ENCODE measurements around the gene CKAP4.

Gene CKAP4

GRCh38 chr12:106274575-106275121 is 26.8 kb upstream of the CKAP4 start:
- no peak for DNase-seq (ENCODE audit: low read depth)

GRCh38 chr12:106274012-106274411 is 26.2 kb upstream of the CKAP4 start:
- no peak for DNase-seq (ENCODE audit: low read depth)

GRCh38 chr12:106273491-106273890 is 25.7 kb upstream of the CKAP4 start:
- no peak for DNase-seq (ENCODE audit: low read depth)

- no peak for DNase-seq (ENCODE audit: low read depth)
These were observed 24.0 kb upstream of the CKAP4 start for GRCh38 chr12:106271575-106272505.

- no peak for DNase-seq (ENCODE audit: low read depth)
These were observed 21.4 kb upstream of the CKAP4 start for GRCh38 chr12:106269150-106269771.

GRCh38 chr12:106267535-106267934 is 19.7 kb upstream of the CKAP4 start:
- DNase-seq (ENCODE audit: low read depth): no peak

GRCh38 chr12:106265116-106265515 is 17.3 kb upstream of the CKAP4 start:
- no peak for DNase-seq (ENCODE audit: low read depth)

- DNase-seq (ENCODE audit: low read depth): no peak
These were observed 11.1 kb upstream of the CKAP4 start for GRCh38 chr12:106258935-106259334.

GRCh38 chr12:106258226-106258625 is 10.4 kb upstream of the CKAP4 start:
- DNase-seq (ENCODE audit: low read depth): no peak

GRCh38 chr12:106256524-106256923 is 8.7 kb upstream of the CKAP4 start:
- no peak for DNase-seq (ENCODE audit: low read depth)

- DNase-seq (ENCODE audit: low read depth): no peak
These were observed 8.1 kb upstream of the CKAP4 start for GRCh38 chr12:106255952-106256351.

GRCh38 chr12:106255493-106255892 is 7.7 kb upstream of the CKAP4 start:
- no peak for DNase-seq (ENCODE audit: low read depth)

GRCh38 chr12:106254724-106255123 is 6.9 kb upstream of the CKAP4 start:
- DNase-seq (ENCODE audit: low read depth): no peak

- DNase-seq (ENCODE audit: low read depth): no peak
These were observed 4.0 kb upstream of the CKAP4 start for GRCh38 chr12:106251631-106252455.

GRCh38 chr12:106249411-106250135 is 1.8 kb upstream of the CKAP4 start:
- no peak for DNase-seq (ENCODE audit: low read depth)

- peak; percentile 12 for DNase-seq (ENCODE audit: low read depth)
These were observed 1.1 kb upstream of the CKAP4 start for GRCh38 chr12:106248846-106249371.

- DNase-seq (ENCODE audit: low read depth): no peak
These were observed 559 bp upstream of the CKAP4 start for GRCh38 chr12:106248312-106248845.

GRCh38 chr12:106246891-106247673 is 738 bp downstream of the CKAP4 start:
- peak; percentile 48 for DNase-seq (ENCODE audit: low read depth)

GRCh38 chr12:106245767-106246166 is 2.1 kb downstream of the CKAP4 start:
- no peak for DNase-seq (ENCODE audit: low read depth)

- no peak for DNase-seq (ENCODE audit: low read depth)
These were observed 4.2 kb downstream of the CKAP4 start for GRCh38 chr12:106243620-106244019.

All from stimulated activated CD8-positive, alpha-beta memory T cell treated with anti-CD3 and anti-CD28 coated beads, Interleukin-12 subunit alpha, Interleukin-12 subunit beta, amount 100 ng/mL, for 4 hours (primary cell).